H1 (cell line): ENCODE measurements around the gene CADM2. TPM values are rescaled to one million over a fixed set of nuclear protein-coding genes. Genes with fewer than 3 reads are reported as not detected.

ENCODE experiments used
- CTCF ChIA-PET: fragments of 300-600 bp; sonication (Branson Sonifier 250); formaldehyde crosslinking; loops from one replicate; lab custom pipeline; 2021; ENCODE audit not compliant: partially characterized antibody; lab: Charles Lee
- POLR2A ChIA-PET: fragments of 300-600 bp; sonication (Branson Sonifier 250); formaldehyde crosslinking; loops from one replicate; lab custom pipeline; 2021; ENCODE audit warnings: inconsistent platforms; ENCODE audit not compliant: partially characterized antibody; lab: Charles Lee
- DNase-seq, 2 experiments: peaks; one replicate each; pipeline versions ENCODE4 v3.0.0 to v3.0.0-alpha.2; 2010 to 2022; ENCODE audit warnings: low spot score in 2 of 2, low read depth in 1 of 2, mixed read lengths in 1 of 2
- FAIRE-seq: peaks from 2 replicates; lab custom pipeline; 2011; peaks lifted over from hg19 to GRCh38; lab: Jason Lieb, UNC
- H2AFZ ChIP-seq: 2 replicates; pipeline ENCODE4 v1.8.1; 2012; ENCODE audit warnings: low read length, inconsistent platforms
- H2AK5ac ChIP-seq: 2 replicates; pipeline ENCODE4 v1.6.1; 2013; ENCODE audit warnings: low read depth, low read length
- H2BK120ac ChIP-seq: replicated peaks from 2 replicates; pipeline ENCODE3; 2013; ENCODE audit warnings: low read depth, low read length, inconsistent platforms
- H2BK12ac ChIP-seq: 2 replicates; pipeline ENCODE4 v1.6.1; 2013; ENCODE audit warnings: low read depth, low read length
- H2BK15ac ChIP-seq: 2 replicates; pipeline ENCODE4 v1.6.1; 2013; ENCODE audit warnings: low read length
- H2BK20ac ChIP-seq: 2 replicates; pipeline ENCODE4 v1.6.1; 2013; ENCODE audit warnings: low read length
- H2BK5ac ChIP-seq: 2 replicates; pipeline ENCODE4 v1.6.1; 2013; ENCODE audit warnings: low read depth, low read length
- H3K14ac ChIP-seq: 2 replicates; pipeline ENCODE4 v1.6.1; 2013; ENCODE audit warnings: inconsistent platforms; ENCODE audit not compliant: insufficient read length
- H3K18ac ChIP-seq: 2 replicates; pipeline ENCODE4 v1.6.1; 2013; ENCODE audit warnings: low read length; ENCODE audit errors: extremely low read depth
- H3K23ac ChIP-seq: 2 replicates; pipeline ENCODE4 v1.6.1; 2013; ENCODE audit warnings: inconsistent platforms; ENCODE audit not compliant: insufficient read length
- H3K23me2 ChIP-seq: 2 replicates; pipeline ENCODE4 v1.6.1; 2013; ENCODE audit warnings: low read depth, low read length
- H3K27ac ChIP-seq: 2 replicates; pipeline ENCODE4 v1.6.1; 2011; ENCODE audit warnings: low read depth, low read length, inconsistent platforms
- H3K27me3 ChIP-seq, 4 experiments: replicated peaks in 1 of 4; 1 replicate in 1 of 4; 2 replicates in 3 of 4; pipeline versions ENCODE4 v1.6.1 to v1.8.1; 2011 to 2013; ENCODE audit warnings: low read length in 3 of 4, mild to moderate bottlenecking in 3 of 4, inconsistent platforms in 2 of 4, mixed read lengths in 2 of 4, moderate library complexity in 1 of 4; ENCODE audit not compliant: control insufficient read depth in 3 of 4, insufficient read depth in 3 of 4; ENCODE audit errors: extremely low read depth in 1 of 4
- H3K36me3 ChIP-seq, 4 experiments: 2 replicates each; pipeline versions ENCODE4 v1.6.1 to v1.8.1; 2011 to 2013; ENCODE audit warnings: mild to moderate bottlenecking in 4 of 4, low read length in 3 of 4, moderate library complexity in 2 of 4, control low read depth in 1 of 4, inconsistent platforms in 1 of 4; ENCODE audit not compliant: insufficient read depth in 4 of 4, control insufficient read depth in 2 of 4
- H3K4ac ChIP-seq: replicated peaks from 2 replicates; pipeline ENCODE3; 2013; ENCODE audit warnings: low read length, low read depth, mixed read lengths, inconsistent platforms; ENCODE audit not compliant: insufficient read length
- H3K4me1 ChIP-seq, 4 experiments: replicated peaks in 1 of 4; 1 replicate in 1 of 4; 2 replicates in 3 of 4; pipeline versions ENCODE4 v1.6.1 to v1.8.1; 2011 to 2013; ENCODE audit warnings: low read length in 3 of 4, inconsistent platforms in 2 of 4, mixed read lengths in 1 of 4; ENCODE audit not compliant: insufficient read depth in 4 of 4, control insufficient read depth in 3 of 4
- H3K4me2 ChIP-seq, 2 experiments: 2 replicates each; pipeline versions ENCODE4 v1.6.1 to v1.8.1; 2011 to 2013; ENCODE audit warnings: low read depth in 2 of 2, low read length in 2 of 2, control low read depth in 1 of 2, inconsistent platforms in 1 of 2, mild to moderate bottlenecking in 1 of 2; ENCODE audit not compliant: insufficient read depth in 1 of 2
- H3K4me3 ChIP-seq, 4 experiments: fragments of 200-600, 300-600 bp in 1 of 4; sonication (generic), shearing (Covaris generic), sonication (Bioruptor Twin) in 1 of 4; 2 replicates each; pipeline versions ENCODE4 v1.5.1 to v1.8.1; 2011 to 2016; ENCODE audit warnings: low read length in 4 of 4, low read depth in 3 of 4, control low read depth in 2 of 4, inconsistent platforms in 2 of 4, mild to moderate bottlenecking in 2 of 4, mixed read lengths in 1 of 4, moderate library complexity in 1 of 4; ENCODE audit not compliant: insufficient read depth in 2 of 4; ENCODE audit errors: extremely low read depth in 1 of 4
- H3K56ac ChIP-seq: replicated peaks from 2 replicates; pipeline ENCODE3; 2013; ENCODE audit warnings: low read depth, mild to moderate bottlenecking, mixed read lengths, low read length, inconsistent platforms; ENCODE audit not compliant: insufficient read length
- H3K79me1 ChIP-seq: 2 replicates; pipeline ENCODE4 v1.6.1; 2013; ENCODE audit warnings: low read depth, low read length, control low read depth
- H3K79me2 ChIP-seq, 2 experiments: 2 replicates each; pipeline versions ENCODE4 v1.6.1 to v1.8.1; 2012 to 2013; ENCODE audit warnings: low read length in 2 of 2, mild to moderate bottlenecking in 2 of 2, inconsistent platforms in 1 of 2; ENCODE audit not compliant: insufficient read depth in 2 of 2, control insufficient read depth in 1 of 2
- H3K9ac ChIP-seq, 4 experiments: replicated peaks in 1 of 4; 1 replicate in 1 of 4; 2 replicates in 3 of 4; pipeline versions ENCODE4 v1.6.1 to v1.8.1; 2011 to 2013; ENCODE audit warnings: low read depth in 3 of 4, low read length in 3 of 4, control low read depth in 2 of 4, mild to moderate bottlenecking in 2 of 4, moderate library complexity in 2 of 4, inconsistent platforms in 1 of 4; ENCODE audit errors: extremely low read depth in 1 of 4
- H3K9me3 ChIP-seq, 2 experiments: 2 replicates each; pipeline versions ENCODE4 v1.6.1 to v1.8.1; 2012 to 2013; ENCODE audit warnings: mild to moderate bottlenecking in 2 of 2, moderate library complexity in 2 of 2, control low read depth in 1 of 2, inconsistent platforms in 1 of 2, low read depth in 1 of 2, low read length in 1 of 2, mixed read lengths in 1 of 2; ENCODE audit not compliant: insufficient read depth in 2 of 2
- H4K20me1 ChIP-seq, 2 experiments: replicated peaks in 1 of 2; 2 replicates each; pipeline versions ENCODE3 to v1.8.1; 2011 to 2013; ENCODE audit warnings: inconsistent platforms in 2 of 2, low read length in 2 of 2, mild to moderate bottlenecking in 1 of 2; ENCODE audit not compliant: insufficient read depth in 2 of 2, control insufficient read depth in 1 of 2
- H4K5ac ChIP-seq: 2 replicates; pipeline ENCODE4 v1.6.1; 2013; ENCODE audit warnings: low read length, low read depth, mixed read lengths, inconsistent platforms; ENCODE audit not compliant: insufficient read length
- H4K8ac ChIP-seq: 2 replicates; pipeline ENCODE4 v1.8.0; 2013; ENCODE audit warnings: mild to moderate bottlenecking, moderate library complexity, low read length, inconsistent platforms; ENCODE audit not compliant: insufficient read depth; ENCODE audit errors: extremely low read depth
- H4K91ac ChIP-seq: replicated peaks from 2 replicates; pipeline ENCODE3; 2013; ENCODE audit warnings: low read length, mixed read lengths, inconsistent platforms; ENCODE audit not compliant: insufficient read length
- TAF7 ChIP-seq: optimal IDR thresholded peaks from 2 replicates; pipeline ENCODE3; 2011; ENCODE audit warnings: low read depth, mild to moderate bottlenecking, inconsistent platforms, low read length, moderate library complexity, borderline replicate concordance
- WGBS, 2 experiments: shearing (Covaris generic) in 1 of 2; methylation state at CpG; one replicate each; pipeline versions ENCODE4 v1.1.6 to v1.1.7; 2013 to 2015; ENCODE audit warnings: low lambda C conversion rate in 2 of 2, mixed read lengths in 2 of 2, inconsistent platforms in 1 of 2, low coverage in 1 of 2, missing lambda C conversion rate in 1 of 2; ENCODE audit not compliant: insufficient replicate concordance in 2 of 2, insufficient coverage in 1 of 2, insufficient read length in 1 of 2; ENCODE audit errors: extremely low coverage in 1 of 2, missing lambda C conversion rate in 1 of 2; 5-methylcytosine and 5-hydroxymethylcytosine counted together
- polyA plus RNA-seq, 7 experiments: library from polyadenylated mRNA; depleted of rRNA in 3 of 7; stranded (reverse) in 5 of 7; unstranded in 2 of 7; fragments of >200 nt in 5 of 7; fragments of 200-250 nt in 2 of 7; gene quantifications; 1 replicate in 5 of 7; 2 replicates in 1 of 7; 4 replicates in 1 of 7; pipeline versions ENCODE4 v1.2.1 to v1.2.3, GENCODE V29; 2011 to 2013; ENCODE audit warnings: missing spikeins in 2 of 7, mixed read lengths in 2 of 7
- total RNA-seq: library from RNA; stranded (reverse); fragmentation: NEBNext Ultra II Directional; extraction: Animal tissue kit (Norgen Biotek cat#: 25700); gene quantifications from 2 replicates; pipeline ENCODE4 v1.2.1, GENCODE V29; 2021

CADM2 gene
- total and polyA plus RNA-seq, 2 of the 8 experiments (the other 6 are each of a cell fraction or from before 2014, with no cell fraction given): 14.9 to 20.9 TPM

GRCh38 chr3:85244091-85244490 lies 285.3 kb downstream of the CADM2 start:
- Histone ChIP-seq H4K8ac (no peak overlapping the region), H4K91ac (no peak overlapping the region), H2BK12ac (no peak overlapping the region), H3K9ac (no peak overlapping the region), H2BK20ac (no peak overlapping the region), H3K14ac (no peak overlapping the region), H3K4me1 (no peaks in the 10 kb centered on the region), H3K4me2 (no peak overlapping the region), H3K27ac (no peak overlapping the region)
- CTCF ChIA-PET: no interaction called here
- DNase-seq (no peak), FAIRE-seq (no peak)
- TF ChIP-seq TAF7: no peak
- TF ChIP-seq, all 59 proteins: peak for 0
- H3K9me3 ChIP-seq: 0 out of 4 replicates have a peak, but pooled peaks cover 0 to 2% of the 10 kb centered on the region in 2 experiments
- no peak overlapping the region for H2AFZ ChIP-seq
- H3K18ac ChIP-seq: no peak overlapping the region
- no peak overlapping the region for H3K56ac ChIP-seq
- no peak overlapping the region for H4K5ac ChIP-seq
- no peak overlapping the region for H2BK120ac ChIP-seq
- no peak overlapping the region for H3K23ac ChIP-seq
- no peaks in the 10 kb centered on the region for H3K23me2 ChIP-seq
- H2AK5ac ChIP-seq: no peak overlapping the region
- no peaks in the 10 kb centered on the region for H4K20me1 ChIP-seq
- no peak overlapping the region for H2BK15ac ChIP-seq
- POLR2A ChIA-PET: no interaction called here
- no peak overlapping the region for H3K4ac ChIP-seq
- H3K79me2 ChIP-seq: no peaks in the 10 kb centered on the region
- no peaks in the 10 kb centered on the region for H3K79me1 ChIP-seq
- H3K4me3 ChIP-seq: no peak overlapping the region
- WGBS, 2 experiments: 91% methylated on average over 4 of the region's 4 CpGs; no CpG with 5 or more reads in 1 of the 2 experiments
- no peak overlapping the region for H2BK5ac ChIP-seq
- no peaks in the 10 kb centered on the region for H3K36me3 ChIP-seq
- H3K27me3 ChIP-seq: no peaks in the 10 kb centered on the region
